BJ (cell line): ENCODE measurements around the gene MIF4GD. TPM values are rescaled to one million over a fixed set of nuclear protein-coding genes. Genes with fewer than 3 reads are reported as not detected.

Experiments used
- CTCF ChIA-PET: fragments of 350-600 bp; formaldehyde crosslinking; extraction: SDS; loops from one replicate; lab custom pipeline; 2021; ENCODE audit warnings: antibody characterized with exemption, inconsistent platforms; lab: Yijun Ruan, JAX
- POLR2A ChIA-PET: fragments of 300-600 bp; sonication (Branson Sonifier 250); formaldehyde crosslinking; extraction: SDS; loops from one replicate; lab custom pipeline; 2021; ENCODE audit warnings: antibody characterized with exemption; lab: Charles Lee
- DNase-seq: peaks from one replicate; pipeline ENCODE4 v3.0.0-alpha.2; 2011; ENCODE audit warnings: low read depth
- H3K27me3 ChIP-seq: 2 replicates; pipeline ENCODE4 v1.6.0; 2011; ENCODE audit warnings: low read length; ENCODE audit not compliant: control insufficient read depth, insufficient read depth
- H3K36me3 ChIP-seq: 2 replicates; pipeline ENCODE4 v1.5.1; 2011; ENCODE audit warnings: low read length; ENCODE audit not compliant: control insufficient read depth, insufficient read depth
- H3K4me3 ChIP-seq: 2 replicates; pipeline ENCODE4 v1.5.1; 2011; ENCODE audit warnings: low read depth, mild to moderate bottlenecking, control low read depth, low read length
- CTCF ChIP-seq: IDR thresholded peaks from 2 replicates; pipeline ENCODE4 v1.5.1; 2011; ENCODE audit warnings: low read depth, mild to moderate bottlenecking, control low read depth, inconsistent platforms, low read length, moderate library complexity; ENCODE audit not compliant: insufficient read depth
- polyA plus RNA-seq: library from polyadenylated mRNA; depleted of rRNA; stranded (reverse); fragments of >200 nt; gene quantifications from 2 replicates; pipeline ENCODE4 v1.2.3, GENCODE V29; 2011

Gene MIF4GD
- polyA plus RNA-seq, 1 experiment = 29.0 TPM

- Histone ChIP-seq H3K36me3 (peaks cover 45% of the 10 kb centered on the region), H3K4me3 (no peak overlapping the region), H3K27me3 (no peaks in the 10 kb centered on the region)
- POLR2A ChIA-PET = no interaction called here
- TF ChIP-seq CTCF = peak; percentile 77
- no peak for DNase-seq
- CTCF ChIA-PET = interaction anchor here (0.7 to 4.9 kb wide), 14 partner anchors 9 to 172 kb away, joined by 3 to 50 read pairs (median 4); partner anchors contain the start of genes GGA3 and SLC25A19
Measured at GRCh38 chr17:75240394-75241142, 30.5 kb downstream of the MIF4GD start.

DNA sequence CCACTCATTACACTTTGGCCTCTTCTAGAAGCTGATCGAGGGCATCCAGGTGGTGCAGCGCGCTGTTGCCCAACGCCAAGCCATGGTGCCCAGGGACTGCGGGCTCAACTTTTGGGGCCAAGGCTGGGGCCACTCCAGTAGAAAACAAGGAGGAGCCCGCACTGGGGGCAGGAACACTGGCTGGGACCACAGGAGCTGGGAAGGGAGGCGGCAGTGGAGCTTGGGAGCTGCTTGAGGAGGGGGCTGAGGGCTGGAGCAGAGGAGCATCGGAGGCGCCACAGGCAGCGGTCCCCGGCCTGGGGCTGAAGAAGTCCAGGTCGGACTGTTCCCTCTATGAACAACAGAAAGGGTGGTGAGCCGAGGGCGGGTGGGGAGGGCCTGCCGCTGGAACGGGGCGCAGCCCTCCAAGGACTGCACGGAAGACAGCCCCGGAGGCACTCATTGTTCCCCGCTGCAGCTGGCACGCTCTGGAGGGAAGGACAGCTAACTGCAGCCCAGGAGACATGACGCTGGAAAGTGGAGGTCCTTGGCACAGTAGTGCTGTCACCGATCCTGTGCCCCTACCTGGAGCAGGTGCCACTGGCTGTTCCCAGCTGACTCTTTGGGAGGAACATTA is 31.1 kb downstream of the MIF4GD start:
- POLR2A ChIA-PET = no interaction called here
- no peak for TF ChIP-seq CTCF
- no peak for DNase-seq
- no peaks in the 10 kb centered on the region for H3K27me3 ChIP-seq
- H3K4me3 ChIP-seq = no peak overlapping the region
- CTCF ChIA-PET = interaction anchor here (0.5 to 4.9 kb wide), 15 partner anchors 10 to 278 kb away, joined by 3 to 50 read pairs (median 4); partner anchors contain the start of genes GGA3 and SLC25A19
- peaks cover 44% of the 10 kb centered on the region for H3K36me3 ChIP-seq

DNA sequence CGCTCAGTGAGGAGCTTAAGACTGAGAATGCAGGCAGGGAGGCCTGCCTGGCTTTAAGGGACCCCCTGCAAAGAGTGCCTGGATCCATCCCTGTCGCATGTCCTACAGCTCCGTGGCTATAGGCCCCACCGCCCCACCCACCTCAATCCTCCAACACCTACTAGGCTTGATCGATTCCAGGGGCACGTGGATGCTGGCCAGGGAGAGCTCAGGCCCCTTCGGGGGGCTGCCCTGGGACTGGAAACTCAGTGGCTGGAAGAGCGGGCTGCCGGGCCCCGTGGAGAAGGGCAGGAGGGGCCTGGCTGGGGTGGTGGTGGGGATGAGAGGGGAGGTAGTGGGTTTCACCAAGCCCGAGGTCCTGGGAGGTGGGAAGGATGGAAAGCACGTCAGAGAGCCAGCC is 31.8 kb downstream of the MIF4GD start:
- Histone ChIP-seq H3K27me3 (no peaks in the 10 kb centered on the region), H3K4me3 (no peak overlapping the region), H3K36me3 (peaks cover 45% of the 10 kb centered on the region)
- DNase-seq = no peak
- CTCF ChIA-PET = interaction anchor here (0.8 to 4.9 kb wide), 9 partner anchors 10 to 277 kb away, joined by 3 to 50 read pairs (median 8); partner anchors contain the start of genes GGA3 and SLC25A19
- no peak for TF ChIP-seq CTCF
- POLR2A ChIA-PET = no interaction called here

GRCh38 chr17:75238684-75239191 is 32.3 kb downstream of the MIF4GD start:
- Histone ChIP-seq H3K36me3 (peaks cover 44% of the 10 kb centered on the region), H3K27me3 (no peaks in the 10 kb centered on the region), H3K4me3 (no peak overlapping the region)
- no peak for DNase-seq
- ChIA-PET CTCF (interaction anchor here (0.8 to 4.9 kb wide), 8 partner anchors 9 to 277 kb away, joined by 3 to 50 read pairs (median 11); partner anchors contain the start of gene GGA3), POLR2A (no interaction called here)
- peak; percentile 91 for TF ChIP-seq CTCF
